Ovary (tissue), 9 donors: ENCODE data around the gene KIT. TPM values are rescaled to one million over a fixed set of nuclear protein-coding genes. Genes with fewer than 3 reads are reported as not detected.

ENCODE experiments used
- DNase-seq, 5 donors: peaks; one replicate each; pipeline ENCODE4 v3.0.0-alpha.2; 2019 to 2020
- H3K27ac ChIP-seq, 2 donors: fragments of 200-600 bp; one replicate each; pipeline versions ENCODE4 v1.5.1 to v1.8.0; 2019 to 2022
- H3K27me3 ChIP-seq: fragments of 200-600 bp; one replicate; pipeline ENCODE4 v1.8.0; 2022
- H3K36me3 ChIP-seq: fragments of 200-600 bp; sonication (generic); one replicate; pipeline ENCODE4 v1.5.1; 2019
- H3K4me1 ChIP-seq: one replicate; pipeline ENCODE4 v1.8.1; 2013; ENCODE audit warnings: mild to moderate bottlenecking, moderate library complexity; ENCODE audit not compliant: insufficient read depth
- H3K4me3 ChIP-seq: fragments of 200-600 bp; sonication (generic); one replicate; pipeline ENCODE4 v1.5.1; 2017
- H3K9me3 ChIP-seq, 2 donors: fragments of 200-600 bp in 1 of 2; sonication (generic) in 1 of 2; one replicate each; pipeline versions ENCODE4 v1.5.1 to v1.8.1; 2013 to 2019; ENCODE audit warnings: mild to moderate bottlenecking in 1 of 2, moderate library complexity in 1 of 2
- EP300 ChIP-seq: sonication (generic); formaldehyde crosslinking; IDR thresholded peaks from one replicate; pipeline ENCODE4 v1.6.1; 2017; ENCODE audit warnings: antibody characterized with exemption
- POLR2A ChIP-seq: fragments of 450-650 bp; IDR thresholded peaks from one replicate; pipeline ENCODE4 v1.6.1; 2017; ENCODE audit warnings: antibody characterized with exemption, mild to moderate bottlenecking, moderate library complexity
- WGBS, 3 donors: extraction: QIAGEN DNeasy Blood & Tissue Kit in 1 of 3; methylation state at CpG; one replicate each; pipeline versions ENCODE4 v1.1.5 to v1.1.7; 2013 to 2017; 5-methylcytosine and 5-hydroxymethylcytosine counted together
- intact Hi-C, 4 donors: fragments of 100-400 bp; cut with DNase I; formaldehyde crosslinking; loops; one replicate each; pipeline versions ENCODE4 v1.11.0 to v1.15.1; 2022 to 2023
- polyA plus RNA-seq, 2 donors: library from polyadenylated mRNA; stranded (reverse); fragments of 200-250 nt in 1 of 2; fragments of 350-450 nt in 1 of 2; fragmentation: Illumina TruSeq in 1 of 2; extraction: RNeasy Lipid Tissue Mini Kit (QIAGEN cat#74804) in 1 of 2; gene quantifications; one replicate each; pipeline ENCODE4 v1.2.3, GENCODE V29; 2013 to 2014
- total RNA-seq, 7 donors: library from RNA; depleted of rRNA in 2 of 7; stranded (reverse); fragments of >200 nt in 2 of 7; fragmentation: NEBNext Ultra II Directional in 3 of 7; extraction: Animal tissue kit (Norgen Biotek cat#: 25700) in 3 of 7; gene quantifications; one replicate each; pipeline versions ENCODE4 v1.1.0 to v1.2.4, GENCODE V29; 2016 to 2023
- TF ChIP-seq, protein P1 (sequence below), 3 donors: fragments of 450-650 bp in 2 of 3; fragments of 200-600 bp in 1 of 3; IDR thresholded peaks; one replicate each; pipeline versions ENCODE4 v1.5.1 to v1.8.0; 2016 to 2022; ENCODE audit warnings: antibody characterized with exemption in 3 of 3, mild to moderate bottlenecking in 1 of 3
- donor health status: DM: no; HTN: no; CAD: no; lungs with moderate emphysema.
- donor health status: DM: no; HTN: no; CAD: no.
- donor health status: Bipolar disorder and iron deficiency.
- donor health status: DM: yes; HTN: yes; CAD: no.
- donor health status: DM: no; HTN: no; CAD: no.
- donor health status: DM: yes; HTN: yes; CAD: no.

Gene KIT
- total and polyA plus RNA-seq, 9 donors, result 7.0 to 61.8 (median 21.7) TPM

DNA sequence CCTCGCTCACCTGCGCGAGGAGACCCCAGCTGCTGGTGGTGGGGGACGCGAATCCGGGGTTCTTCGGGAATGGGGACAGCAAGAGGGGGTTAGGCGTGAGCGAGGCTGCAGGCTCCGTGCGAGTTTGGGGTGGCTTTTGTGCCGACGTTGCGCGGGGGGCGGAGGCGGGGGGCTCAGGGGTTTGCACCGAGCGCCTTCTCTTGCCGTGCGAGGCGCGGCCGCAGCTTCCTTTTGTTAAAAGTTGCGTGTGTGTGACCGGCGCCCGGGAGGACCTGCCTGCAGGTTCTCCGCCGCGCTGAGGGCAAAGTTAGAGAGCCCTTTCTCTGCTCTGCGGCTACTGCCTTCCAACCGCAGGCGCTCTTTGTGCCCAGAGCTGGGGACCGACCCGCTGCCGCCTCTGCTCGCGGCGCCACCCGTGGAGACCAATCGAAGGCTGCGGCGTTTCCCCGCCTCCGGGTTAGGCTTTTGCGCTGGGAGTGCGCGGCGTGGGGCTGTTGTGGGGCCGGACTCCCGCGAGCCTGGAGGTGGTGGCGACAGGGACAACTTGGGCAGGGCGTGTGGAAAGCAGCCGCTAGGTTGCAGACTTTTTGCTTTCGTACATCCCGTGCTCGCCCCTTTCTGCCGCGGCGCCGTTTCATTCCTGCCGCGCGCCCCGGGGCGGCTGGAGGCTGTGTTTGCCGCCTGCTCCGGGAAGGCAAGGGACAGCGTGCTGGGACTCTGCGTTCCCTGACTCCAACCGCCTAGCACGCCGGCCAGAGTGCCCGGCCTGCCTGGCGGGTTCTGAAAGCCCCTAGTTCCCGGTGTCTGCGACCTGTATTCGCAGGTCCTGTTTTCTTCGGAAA lies 716 bp downstream of the KIT start:
- no peaks in the 10 kb centered on the region for H3K9me3 ChIP-seq
- H3K4me1 ChIP-seq, result peaks cover 4% of the 10 kb centered on the region
- 0% methylated on average over 55 to 81 of the region's 81 CpGs for WGBS, 3 donors
- peak overlapping the region; percentile 41 to 84 for H3K27ac ChIP-seq
- peak overlapping the region; percentile 68 for H3K4me3 ChIP-seq
- H3K36me3 ChIP-seq, result no peaks in the 10 kb centered on the region
- no peaks in the 10 kb centered on the region for H3K27me3 ChIP-seq
- peak; percentile 55 to 75 (median 63) for DNase-seq
- intact Hi-C loops, result no loop called here
- no peak for TF ChIP-seq POLR2A
- TF ChIP-seq, protein P1, sequence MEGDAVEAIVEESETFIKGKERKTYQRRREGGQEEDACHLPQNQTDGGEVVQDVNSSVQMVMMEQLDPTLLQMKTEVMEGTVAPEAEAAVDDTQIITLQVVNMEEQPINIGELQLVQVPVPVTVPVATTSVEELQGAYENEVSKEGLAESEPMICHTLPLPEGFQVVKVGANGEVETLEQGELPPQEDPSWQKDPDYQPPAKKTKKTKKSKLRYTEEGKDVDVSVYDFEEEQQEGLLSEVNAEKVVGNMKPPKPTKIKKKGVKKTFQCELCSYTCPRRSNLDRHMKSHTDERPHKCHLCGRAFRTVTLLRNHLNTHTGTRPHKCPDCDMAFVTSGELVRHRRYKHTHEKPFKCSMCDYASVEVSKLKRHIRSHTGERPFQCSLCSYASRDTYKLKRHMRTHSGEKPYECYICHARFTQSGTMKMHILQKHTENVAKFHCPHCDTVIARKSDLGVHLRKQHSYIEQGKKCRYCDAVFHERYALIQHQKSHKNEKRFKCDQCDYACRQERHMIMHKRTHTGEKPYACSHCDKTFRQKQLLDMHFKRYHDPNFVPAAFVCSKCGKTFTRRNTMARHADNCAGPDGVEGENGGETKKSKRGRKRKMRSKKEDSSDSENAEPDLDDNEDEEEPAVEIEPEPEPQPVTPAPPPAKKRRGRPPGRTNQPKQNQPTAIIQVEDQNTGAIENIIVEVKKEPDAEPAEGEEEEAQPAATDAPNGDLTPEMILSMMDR (IDR thresholded peaks at IDR 0.05), result peak in 2 of 3 donors; percentile 40 to 44

DNA sequence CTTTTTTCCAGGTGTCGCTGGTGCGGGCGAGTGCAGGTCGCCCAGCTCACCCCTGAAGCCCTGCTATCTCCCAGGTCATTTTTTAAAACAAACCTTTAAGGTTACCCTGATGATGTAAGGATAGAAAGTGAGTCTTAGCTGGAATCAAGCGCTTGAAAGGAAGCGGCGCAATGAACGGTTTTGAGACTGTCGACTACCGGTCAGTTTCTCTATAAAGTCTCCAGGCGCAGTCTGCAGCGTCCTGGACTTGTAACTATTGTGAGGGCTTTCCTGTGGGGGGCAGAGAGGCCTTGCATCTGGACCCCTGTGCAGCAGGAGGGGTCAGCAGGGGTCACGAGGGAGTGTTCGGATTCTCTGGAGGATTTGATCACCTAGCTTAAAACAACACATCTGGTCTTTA lies 1.6 kb downstream of the KIT start:
- intact Hi-C loops, result no loop called here
- Histone ChIP-seq H3K4me1 (peaks cover 4% of the 10 kb centered on the region), H3K36me3 (no peaks in the 10 kb centered on the region), H3K4me3 (peak overlapping the region; percentile 68), H3K9me3 (no peaks in the 10 kb centered on the region), H3K27me3 (no peaks in the 10 kb centered on the region), H3K27ac (peak overlapping the region in 1 of 2 donors; percentile 84)
- TF ChIP-seq POLR2A, result no peak
- TF ChIP-seq, protein P1 (IDR thresholded peaks at IDR 0.05), result no peak
- no peak for TF ChIP-seq EP300
- peak; percentile 22 to 43 (median 37) for DNase-seq
- WGBS, 3 donors, result 0 to 1% (median 1%) methylated on average over 14 of the region's 14 CpGs

DNA sequence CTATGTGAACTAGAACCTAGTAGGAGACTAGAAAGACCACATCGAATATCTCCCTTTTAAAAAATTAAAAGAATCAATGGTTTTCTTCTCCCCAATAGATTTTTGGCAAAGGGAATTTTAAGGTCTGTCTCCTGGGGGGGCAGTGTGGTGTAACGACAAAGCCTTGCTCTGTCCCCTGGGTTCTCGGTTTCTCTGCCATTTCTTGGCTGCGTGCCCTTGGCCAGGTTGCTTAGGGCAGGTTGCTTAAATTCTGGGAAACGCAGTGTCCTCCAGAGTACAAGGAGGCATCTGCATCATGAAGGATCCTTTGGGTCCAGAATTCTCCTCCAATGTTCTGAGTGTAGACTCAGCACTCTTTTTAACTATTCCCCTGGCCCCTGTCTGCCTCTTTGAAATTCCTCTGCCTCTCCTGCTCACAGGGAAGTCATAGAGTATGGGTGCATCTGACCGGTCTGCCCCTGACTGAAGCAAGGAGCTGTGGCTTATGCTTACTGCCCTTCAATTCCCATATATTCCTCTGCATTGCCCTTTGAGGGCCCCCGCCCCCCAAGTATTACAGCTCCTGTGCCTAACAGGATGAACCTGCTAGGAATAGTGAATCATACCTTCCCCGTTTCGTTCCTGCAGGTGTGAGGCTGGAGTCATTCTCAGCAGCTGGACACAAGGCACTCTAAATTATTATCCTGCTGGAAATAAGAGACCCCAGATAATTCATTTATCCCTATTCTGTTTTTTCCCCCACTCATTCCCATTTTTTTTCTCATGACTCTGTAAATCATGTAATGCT lies 2.2 kb downstream of the KIT start:
- 41 to 52% (median 47%) methylated on average over 8 to 9 of the region's 9 CpGs for WGBS, 3 donors
- Histone ChIP-seq H3K36me3 (no peaks in the 10 kb centered on the region), H3K4me3 (peak overlapping the region; percentile 68), H3K27ac (no peak overlapping the region), H3K9me3 (no peaks in the 10 kb centered on the region), H3K27me3 (no peaks in the 10 kb centered on the region), H3K4me1 (peaks cover 4% of the 10 kb centered on the region)
- TF ChIP-seq EP300 (no peak), POLR2A (no peak)
- intact Hi-C loops, result no loop called here
- peak; percentile 19 to 46 (median 33) for DNase-seq

DNA sequence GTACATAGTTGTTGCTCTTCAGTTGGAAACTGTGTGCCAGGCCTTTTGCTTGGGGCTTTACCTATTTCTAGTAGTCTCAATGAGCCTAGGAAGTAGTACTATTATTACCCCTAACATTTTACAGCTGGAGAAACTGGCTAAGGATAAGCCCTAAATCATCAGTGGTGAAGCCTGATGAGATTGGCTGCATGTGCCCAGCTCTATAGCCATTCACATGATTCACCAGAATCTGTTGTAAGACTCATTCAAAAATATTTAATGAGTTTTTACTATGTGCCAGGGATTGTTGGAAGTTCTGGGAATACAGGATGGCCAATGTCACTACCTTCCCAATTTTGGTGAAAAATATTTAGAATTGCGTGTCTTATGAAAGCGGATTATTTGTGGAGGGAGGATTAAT lies 2.8 kb downstream of the KIT start:
- Histone ChIP-seq H3K36me3 (no peaks in the 10 kb centered on the region), H3K4me1 (peaks cover 4% of the 10 kb centered on the region), H3K27ac (no peak overlapping the region), H3K27me3 (no peaks in the 10 kb centered on the region), H3K4me3 (no peak overlapping the region), H3K9me3 (no peaks in the 10 kb centered on the region)
- intact Hi-C loops, result no loop called here
- WGBS, 3 donors, result 97 to 100% (median 99%) methylated on average over 2 of the region's 2 CpGs
- DNase-seq, result no peak
- no peak for TF ChIP-seq POLR2A
- TF ChIP-seq, protein P1 (IDR thresholded peaks at IDR 0.05), result no peak
- TF ChIP-seq EP300, result no peak
